Amniotic epithelial cell (primary cell): ENCODE measurements around the gene FAM170B.

ENCODE experiments used
- DNase-seq: peaks from one replicate; pipeline ENCODE4 v3.0.0-alpha.2; 2010; ENCODE audit warnings: low read depth

Gene FAM170B

GRCh38 chr10:49169776-49170175 is 36.0 kb upstream of the FAM170B start:
- no peak for DNase-seq

- DNase-seq = no peak
Observed at GRCh38 chr10:49168831-49169500, 35.1 kb upstream of the FAM170B start.

GRCh38 chr10:49168171-49168540 is 34.3 kb upstream of the FAM170B start:
- no peak for DNase-seq

- no peak for DNase-seq
Observed at GRCh38 chr10:49167425-49168170, 33.8 kb upstream of the FAM170B start.

- no peak for DNase-seq
Observed at GRCh38 chr10:49166484-49167400, 32.9 kb upstream of the FAM170B start.

- peak; percentile 8 for DNase-seq
Observed at GRCh38 chr10:49165821-49166483, 32.1 kb upstream of the FAM170B start.

GRCh38 chr10:49165259-49165658 is 31.4 kb upstream of the FAM170B start:
- DNase-seq = no peak

- peak; percentile 24 for DNase-seq
Observed at GRCh38 chr10:49164559-49165188, 30.9 kb upstream of the FAM170B start.

GRCh38 chr10:49163741-49164140 is 29.9 kb upstream of the FAM170B start:
- peak; percentile 79 for DNase-seq

- DNase-seq = no peak
Observed at GRCh38 chr10:49162761-49163310, 29.0 kb upstream of the FAM170B start.

- DNase-seq = no peak
Observed at GRCh38 chr10:49162063-49162462, 28.2 kb upstream of the FAM170B start.

- peak; percentile 7 for DNase-seq
Observed at GRCh38 chr10:49161411-49161997, 27.7 kb upstream of the FAM170B start.

- DNase-seq = no peak
Observed at GRCh38 chr10:49160814-49161213, 27.0 kb upstream of the FAM170B start.

GRCh38 chr10:49160110-49160509 is 26.3 kb upstream of the FAM170B start:
- DNase-seq = no peak

GRCh38 chr10:49158915-49159314 is 25.1 kb upstream of the FAM170B start:
- DNase-seq = no peak

- DNase-seq = no peak
Observed at GRCh38 chr10:49158404-49158803, 24.6 kb upstream of the FAM170B start.

GRCh38 chr10:49157229-49157628 is 23.4 kb upstream of the FAM170B start:
- no peak for DNase-seq

GRCh38 chr10:49154641-49155040 is 20.8 kb upstream of the FAM170B start:
- no peak for DNase-seq

GRCh38 chr10:49153971-49154370 is 20.1 kb upstream of the FAM170B start:
- peak; percentile 45 for DNase-seq

GRCh38 chr10:49153115-49153514 is 19.3 kb upstream of the FAM170B start:
- DNase-seq = no peak

- DNase-seq = no peak
Observed at GRCh38 chr10:49152663-49153062, 18.8 kb upstream of the FAM170B start.
